Vagina (tissue), 2 donors: ENCODE data around the gene FBXL20. TPM values are rescaled to one million over a fixed set of nuclear protein-coding genes. Genes with fewer than 3 reads are reported as not detected.
"Not testable (repeated sequence)": the region's sequence is repeated elsewhere in the genome, so short reads cannot be mapped to it uniquely, and the experiment has no call there.

Experiments
- DNase-seq, 2 donors: peaks; one replicate each; pipeline ENCODE4 v3.0.0-alpha.2; 2017; ENCODE audit errors: extremely low spot score in 2 of 2
- H3K27ac ChIP-seq: fragments of 200-600 bp; sonication (generic); one replicate; pipeline ENCODE4 v1.5.1; 2019
- H3K27me3 ChIP-seq: fragments of 200-600 bp; sonication (generic); one replicate; pipeline ENCODE4 v1.5.1; 2019
- H3K36me3 ChIP-seq, 2 donors: fragments of 200-600 bp; sonication (generic); one replicate each; pipeline ENCODE4 v1.5.1; 2017 to 2019
- H3K4me1 ChIP-seq: fragments of 200-600 bp; sonication (generic); one replicate; pipeline ENCODE4 v1.5.1; 2019
- H3K4me3 ChIP-seq, 2 donors: fragments of 200-600 bp; sonication (generic); 1 replicate in 1 of 2; 2 replicates in 1 of 2; pipeline ENCODE4 v1.5.1; 2016 to 2019
- H3K9me3 ChIP-seq: fragments of 200-600 bp; sonication (generic); one replicate; pipeline ENCODE4 v1.5.1; 2019
- POLR2A ChIP-seq, 2 donors: fragments of 450-650 bp; IDR thresholded peaks; one replicate each; pipeline ENCODE4 v1.6.1; 2017; ENCODE audit warnings: antibody characterized with exemption in 2 of 2, mild to moderate bottlenecking in 2 of 2, moderate library complexity in 2 of 2
- POLR2AphosphoS5 ChIP-seq, 2 donors: sonication (generic); formaldehyde crosslinking; IDR thresholded peaks; one replicate each; pipeline ENCODE4 v1.9.0; 2017; ENCODE audit warnings: antibody characterized with exemption in 2 of 2, mild to moderate bottlenecking in 2 of 2, low read depth in 1 of 2; ENCODE audit not compliant: insufficient read depth in 1 of 2
- intact Hi-C: fragments of 100-400 bp; cut with DNase I; formaldehyde crosslinking; loops from one replicate; pipeline ENCODE4 v1.15.1; 2023
- total RNA-seq: library from RNA; depleted of rRNA; stranded (reverse); fragments of >200 nt; gene quantifications from one replicate; pipeline ENCODE4 v1.2.3, GENCODE V29; 2016
- TF ChIP-seq, protein P1 (sequence below), 3 experiments: fragments of 450-650 bp in 2 of 3; fragments of 200-600 bp in 1 of 3; sonication (generic) in 1 of 3; IDR thresholded peaks; one replicate each; pipeline ENCODE4 v1.5.1; 2017 to 2019; ENCODE audit warnings: antibody characterized with exemption in 3 of 3, mild to moderate bottlenecking in 2 of 3, moderate library complexity in 2 of 3

FBXL20 gene, protein sequence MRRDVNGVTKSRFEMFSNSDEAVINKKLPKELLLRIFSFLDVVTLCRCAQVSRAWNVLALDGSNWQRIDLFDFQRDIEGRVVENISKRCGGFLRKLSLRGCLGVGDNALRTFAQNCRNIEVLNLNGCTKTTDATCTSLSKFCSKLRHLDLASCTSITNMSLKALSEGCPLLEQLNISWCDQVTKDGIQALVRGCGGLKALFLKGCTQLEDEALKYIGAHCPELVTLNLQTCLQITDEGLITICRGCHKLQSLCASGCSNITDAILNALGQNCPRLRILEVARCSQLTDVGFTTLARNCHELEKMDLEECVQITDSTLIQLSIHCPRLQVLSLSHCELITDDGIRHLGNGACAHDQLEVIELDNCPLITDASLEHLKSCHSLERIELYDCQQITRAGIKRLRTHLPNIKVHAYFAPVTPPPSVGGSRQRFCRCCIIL
- total RNA-seq, result 15.7 TPM

DNA sequence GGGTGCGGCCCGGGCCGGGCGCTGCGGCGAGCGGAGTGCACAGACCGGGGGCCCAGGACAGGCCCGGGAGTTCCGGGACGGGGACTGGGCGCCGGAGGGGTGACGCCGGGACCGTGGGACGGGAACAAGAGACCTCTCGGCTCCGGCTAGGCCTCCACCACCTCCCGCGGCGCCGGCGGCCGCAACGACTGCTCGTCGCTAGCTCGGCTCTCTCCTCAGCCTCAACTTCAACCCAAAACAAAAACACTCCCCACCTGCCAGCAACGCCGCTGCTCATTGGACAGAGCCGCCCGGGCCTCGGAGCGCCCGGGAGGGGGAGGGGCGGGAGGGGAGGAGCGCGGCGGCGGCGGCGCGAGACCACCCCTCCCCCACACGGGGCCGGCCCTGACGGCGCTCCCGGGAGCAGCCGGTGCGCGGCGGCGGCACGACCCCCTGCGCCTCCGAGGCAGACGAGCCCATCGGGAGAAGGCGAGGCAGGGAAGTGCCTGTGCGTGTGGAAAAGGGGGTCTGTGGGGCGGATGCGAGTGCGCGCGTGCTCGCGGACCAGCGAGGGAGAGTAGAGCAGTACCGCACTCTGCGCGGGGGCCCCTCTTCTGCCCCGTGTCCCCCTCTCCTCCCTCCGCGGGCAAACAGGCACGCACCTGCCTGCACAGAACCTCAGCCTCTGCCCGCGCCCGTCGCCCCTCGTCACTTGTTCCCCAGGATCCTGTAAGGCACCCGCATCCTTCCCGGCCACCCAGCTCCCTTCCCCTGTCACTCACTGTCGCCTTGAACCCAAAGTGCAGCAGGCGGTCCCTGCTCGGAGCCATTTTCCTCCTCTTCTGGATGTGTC lies at the start of gene FBXL20:
Gene FBXL20 (minus strand): TSS at position 215 of the 832 bp plus-strand sequence. CDS start 224 bp downstream, outside the sequence.
- peak in 1 of 2 donors; percentile 91 for DNase-seq
- Histone ChIP-seq H3K4me1 (peaks cover 28% of the 10 kb centered on the region), H3K4me3 (peak within 1 kb of the TSS; percentile 90 to 94), H3K36me3 (no peaks in the 10 kb centered on the region), H3K27ac (peak within 1 kb of the TSS; percentile 91), H3K9me3 (no peaks in the 10 kb centered on the region), H3K27me3 (no peaks in the 10 kb centered on the region)
- intact Hi-C loops, result no loop called here
- TF ChIP-seq POLR2A (IDR thresholded peaks at IDR 0.05) (peak; percentile 57), POLR2AphosphoS5 (IDR thresholded peaks at IDR 0.05; ENCODE audit: insufficient read depth in 1 of 2, low read depth in 1 of 2) (peak in 1 of 2 donors; percentile 69)
- TF ChIP-seq, protein P1, sequence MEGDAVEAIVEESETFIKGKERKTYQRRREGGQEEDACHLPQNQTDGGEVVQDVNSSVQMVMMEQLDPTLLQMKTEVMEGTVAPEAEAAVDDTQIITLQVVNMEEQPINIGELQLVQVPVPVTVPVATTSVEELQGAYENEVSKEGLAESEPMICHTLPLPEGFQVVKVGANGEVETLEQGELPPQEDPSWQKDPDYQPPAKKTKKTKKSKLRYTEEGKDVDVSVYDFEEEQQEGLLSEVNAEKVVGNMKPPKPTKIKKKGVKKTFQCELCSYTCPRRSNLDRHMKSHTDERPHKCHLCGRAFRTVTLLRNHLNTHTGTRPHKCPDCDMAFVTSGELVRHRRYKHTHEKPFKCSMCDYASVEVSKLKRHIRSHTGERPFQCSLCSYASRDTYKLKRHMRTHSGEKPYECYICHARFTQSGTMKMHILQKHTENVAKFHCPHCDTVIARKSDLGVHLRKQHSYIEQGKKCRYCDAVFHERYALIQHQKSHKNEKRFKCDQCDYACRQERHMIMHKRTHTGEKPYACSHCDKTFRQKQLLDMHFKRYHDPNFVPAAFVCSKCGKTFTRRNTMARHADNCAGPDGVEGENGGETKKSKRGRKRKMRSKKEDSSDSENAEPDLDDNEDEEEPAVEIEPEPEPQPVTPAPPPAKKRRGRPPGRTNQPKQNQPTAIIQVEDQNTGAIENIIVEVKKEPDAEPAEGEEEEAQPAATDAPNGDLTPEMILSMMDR (IDR thresholded peaks at IDR 0.05), result no peak

DNA sequence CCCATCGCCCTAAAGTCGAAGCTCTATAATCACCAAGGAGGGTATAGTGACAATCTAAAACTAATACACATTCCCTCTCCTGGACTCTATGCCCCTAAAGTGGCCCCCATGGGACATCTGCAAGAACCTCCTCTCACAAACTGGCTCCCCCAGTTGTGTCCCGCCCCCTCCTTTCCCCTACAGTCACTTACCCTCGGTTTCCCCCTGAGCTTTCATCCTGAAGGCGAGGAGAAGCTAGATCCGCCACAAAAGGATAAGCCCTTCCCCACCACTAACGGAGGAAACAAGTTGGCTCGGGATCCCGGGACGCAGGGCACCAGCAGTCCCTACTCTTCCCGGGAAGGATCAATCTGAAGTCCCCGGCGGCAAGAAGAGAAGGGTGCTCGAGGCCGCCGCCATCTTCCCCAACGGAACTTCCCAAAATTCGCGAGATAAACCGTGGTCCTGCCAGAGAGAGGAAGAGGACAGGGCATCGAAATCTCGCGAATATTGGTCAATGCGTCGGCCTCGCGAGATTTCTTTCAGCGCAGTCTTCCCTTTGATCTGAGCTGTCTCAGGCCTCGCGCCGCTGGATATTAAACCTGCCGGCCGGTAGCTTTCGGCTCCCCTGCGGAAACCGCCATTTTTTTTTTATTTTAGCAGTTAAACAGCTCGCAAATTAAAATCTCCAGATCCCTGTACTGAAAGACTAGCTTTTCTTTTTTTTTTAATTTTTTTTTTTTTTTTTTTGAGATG lies 49.6 kb upstream of the FBXL20 start, which contains the start of gene MED1:
Gene MED1 (minus strand): TSS at position 417 of the 735 bp plus-strand sequence. CDS start 201 bp downstream, at position 216.
- TF ChIP-seq, protein P1 (IDR thresholded peaks at IDR 0.05), result no peak
- TF ChIP-seq POLR2A (IDR thresholded peaks at IDR 0.05) (no peak), POLR2AphosphoS5 (IDR thresholded peaks at IDR 0.05; ENCODE audit: insufficient read depth in 1 of 2, low read depth in 1 of 2) (peak; percentile 85 to 96)
- H3K4me1 ChIP-seq, result peaks cover 28% of the 10 kb centered on the region
- intact Hi-C loops, result no loop called here

DNA sequence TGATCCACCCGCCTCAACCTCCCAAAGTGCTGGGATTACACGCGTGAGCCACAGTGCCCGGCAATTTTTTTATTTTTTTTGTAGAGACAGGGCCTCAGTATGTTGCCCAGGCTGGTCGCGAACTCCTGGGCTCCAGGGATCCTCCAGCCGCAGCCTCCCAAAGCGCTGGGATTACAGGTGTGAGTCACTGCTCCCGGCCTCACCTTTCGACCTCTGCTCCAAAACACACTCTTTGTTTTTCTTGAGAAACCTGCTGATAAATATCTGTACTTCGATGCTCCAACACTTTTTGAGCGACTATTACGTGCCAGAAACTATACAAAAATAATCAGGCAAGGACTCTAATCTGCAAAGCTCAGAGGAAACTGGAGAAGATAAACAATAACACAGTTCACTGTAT lies 48.6 kb upstream of the FBXL20 start:
- no peak for TF ChIP-seq POLR2A (IDR thresholded peaks at IDR 0.05)
- TF ChIP-seq POLR2AphosphoS5 (IDR thresholded peaks at IDR 0.05; ENCODE audit: insufficient read depth in 1 of 2, low read depth in 1 of 2), result no peak
- TF ChIP-seq, protein P1 (IDR thresholded peaks at IDR 0.05), result no peak
- DNase-seq, result no peak
- Histone ChIP-seq H3K4me3 (peak overlapping the region; percentile 68 to 84), H3K27ac (peak overlapping the region; percentile 85), H3K36me3 (peaks cover 0 to 30% of the 10 kb centered on the region in 2 donors), H3K9me3 (no peaks in the 10 kb centered on the region), H3K27me3 (no peaks in the 10 kb centered on the region), H3K4me1 (peaks cover 28% of the 10 kb centered on the region)
- intact Hi-C loops, result no loop called here

More for the DNA sequence above, 49.6 kb upstream of the FBXL20 start, which contains the start of gene MED1:
- Histone ChIP-seq H3K27ac (peak within 1 kb of the TSS; percentile 85), H3K27me3 (no peaks in the 10 kb centered on the region), H3K4me3 (peak within 1 kb of the TSS; percentile 68 to 84), H3K9me3 (no peaks in the 10 kb centered on the region), H3K36me3 (peaks cover 0 to 21% of the 10 kb centered on the region in 2 donors)
- DNase-seq, result peak in 1 of 2 donors; percentile 95

DNA sequence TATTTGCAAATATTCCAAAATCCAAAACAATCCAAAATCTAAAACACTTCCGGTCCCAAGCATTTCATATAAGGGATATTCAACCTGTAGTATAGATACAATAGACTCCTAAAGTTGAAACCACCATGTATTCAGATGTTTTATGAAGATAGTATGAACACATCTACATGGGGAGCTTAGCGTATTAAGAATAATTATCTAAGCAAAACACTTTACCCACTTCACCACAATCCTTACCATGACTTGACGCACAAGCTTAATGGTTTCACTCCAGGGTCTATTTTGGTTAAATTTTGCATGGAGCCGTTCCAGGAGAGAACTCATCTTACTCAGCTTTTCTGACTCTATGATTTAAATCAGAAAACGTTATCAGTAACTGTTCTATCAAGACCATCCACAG lies 46.1 kb upstream of the FBXL20 start:
- H3K4me1 ChIP-seq, result peaks cover 28% of the 10 kb centered on the region
- no peaks in the 10 kb centered on the region for H3K27me3 ChIP-seq
- no peak overlapping the region for H3K4me3 ChIP-seq
- no peak overlapping the region for H3K27ac ChIP-seq
- intact Hi-C loops, result no loop called here
- H3K36me3 ChIP-seq, result peaks cover 0 to 53% of the 10 kb centered on the region in 2 donors
- no peaks in the 10 kb centered on the region for H3K9me3 ChIP-seq
- no peak for DNase-seq
- TF ChIP-seq POLR2A (IDR thresholded peaks at IDR 0.05), result no peak

DNA sequence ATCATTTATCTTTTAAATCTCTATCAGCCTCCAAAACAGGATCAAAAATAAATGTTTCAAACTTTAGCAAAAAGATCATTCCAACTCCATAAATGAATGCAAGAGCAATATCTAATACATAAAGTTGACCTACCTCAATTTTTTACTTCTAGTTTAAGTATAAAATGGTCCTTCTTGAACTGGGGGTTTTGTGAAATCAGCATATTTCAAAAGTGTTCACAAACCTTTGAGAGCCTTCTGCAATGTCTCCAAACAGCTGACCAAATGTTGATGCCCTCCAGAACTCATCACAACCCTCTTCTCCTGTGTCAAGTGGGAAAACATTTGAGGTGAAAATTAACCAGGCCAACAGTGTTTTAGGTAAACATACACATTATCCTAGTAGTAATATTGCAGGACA lies 41.9 kb upstream of the FBXL20 start:
- Histone ChIP-seq H3K27me3 (no peaks in the 10 kb centered on the region), H3K4me3 (no peak overlapping the region), H3K27ac (no peak overlapping the region), H3K9me3 (no peaks in the 10 kb centered on the region), H3K36me3 (peaks cover 0 to 90% of the 10 kb centered on the region in 2 donors), H3K4me1 (no peaks in the 10 kb centered on the region)
- no peak for DNase-seq
- intact Hi-C loops, result no loop called here
- no peak for TF ChIP-seq POLR2AphosphoS5 (IDR thresholded peaks at IDR 0.05; ENCODE audit: insufficient read depth in 1 of 2, low read depth in 1 of 2)

DNA sequence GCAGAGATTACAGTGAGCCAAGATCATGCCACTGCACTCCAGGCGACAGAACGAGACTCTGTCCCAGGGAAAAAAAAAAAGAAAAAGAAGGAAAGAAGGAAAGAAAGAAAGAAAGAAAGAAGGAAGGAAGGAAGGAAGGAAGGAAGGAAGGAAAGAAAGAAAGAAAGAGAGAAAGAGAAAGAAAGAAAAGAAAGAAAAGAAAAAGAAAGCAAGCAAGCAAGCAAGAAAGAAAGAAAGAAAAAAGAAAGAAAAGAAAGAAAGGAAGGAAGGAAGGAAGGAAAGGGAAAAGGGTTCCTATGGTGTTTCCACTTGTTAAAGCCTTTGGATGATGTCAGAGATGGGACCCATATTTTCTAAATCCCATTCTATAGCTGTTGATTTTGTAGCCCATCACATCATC lies 38.4 kb upstream of the FBXL20 start:
- peaks cover 0 to 80% of the 10 kb centered on the region in 2 donors for H3K36me3 ChIP-seq
- DNase-seq, H3K9me3 ChIP-seq, H3K4me3 ChIP-seq, intact Hi-C loops, H3K4me1 ChIP-seq, H3K27me3 ChIP-seq, H3K27ac ChIP-seq: not testable (repeated sequence)
